Neural progenitor cell (in vitro differentiated cells): ENCODE results near the gene GATD1. TPM values are rescaled to one million over a fixed set of nuclear protein-coding genes. Genes with fewer than 3 reads are reported as not detected.

Experiments used
- DNase-seq: peaks from one replicate; pipeline ENCODE4 v3.0.0-alpha.2; 2016; ENCODE audit warnings: low spot score
- H2AFZ ChIP-seq: fragments of 200-600 bp; sonication (generic); replicated peaks from 2 replicates; pipeline ENCODE4 v1.6.1; 2016; ENCODE audit warnings: antibody characterized with exemption
- H3F3A ChIP-seq: fragments of 200-600 bp; sonication (generic); 2 replicates; pipeline ENCODE4 v1.6.1; 2016; ENCODE audit warnings: antibody characterized with exemption, low read depth
- H3K27ac ChIP-seq: fragments of 200-600 bp; sonication (generic); 2 replicates; pipeline ENCODE4 v1.5.1; 2016; ENCODE audit warnings: mild to moderate bottlenecking
- H3K27me3 ChIP-seq: fragments of 200-600 bp; sonication (generic); 2 replicates; pipeline ENCODE4 v1.6.1; 2016; ENCODE audit warnings: mild to moderate bottlenecking, moderate library complexity
- H3K36me3 ChIP-seq: fragments of 200-600 bp; sonication (generic); 2 replicates; pipeline ENCODE4 v1.5.1; 2016
- H3K4me1 ChIP-seq: fragments of 200-600 bp; sonication (generic); 2 replicates; pipeline ENCODE4 v1.6.1; 2016; ENCODE audit warnings: mixed run types
- H3K4me2 ChIP-seq: fragments of 200-600 bp; sonication (generic); 2 replicates; pipeline ENCODE4 v1.6.1; 2016
- H3K4me3 ChIP-seq: fragments of 200-600 bp; sonication (generic); 2 replicates; pipeline ENCODE4 v1.5.1; 2016
- H3K79me2 ChIP-seq: fragments of 200-600 bp; sonication (generic); 2 replicates; pipeline ENCODE4 v1.6.1; 2016; ENCODE audit warnings: low read depth
- H3K9ac ChIP-seq: fragments of 200-600 bp; sonication (generic); 2 replicates; pipeline ENCODE4 v1.6.1; 2016
- H3K9me3 ChIP-seq: fragments of 200-600 bp; sonication (generic); 2 replicates; pipeline ENCODE4 v1.5.1; 2016; ENCODE audit warnings: low read depth
- H4K20me1 ChIP-seq: fragments of 200-600 bp; sonication (generic); 2 replicates; pipeline ENCODE4 v1.6.1; 2016; ENCODE audit warnings: low read depth
- H3K27ac Mint-ChIP-seq: 3 replicates; pipeline ENCODE4 v1.8.0; 2021; ENCODE audit warnings: mixed read lengths
- H3K27me3 Mint-ChIP-seq: 2 replicates; pipeline ENCODE4 v1.8.0; 2022; ENCODE audit warnings: low read depth, mild to moderate bottlenecking, inconsistent platforms, moderate library complexity, mixed read lengths; ENCODE audit not compliant: insufficient read depth
- H3K36me3 Mint-ChIP-seq: 3 replicates; pipeline ENCODE4 v1.8.0; 2021; ENCODE audit warnings: mixed read lengths
- H3K4me1 Mint-ChIP-seq: 3 replicates; pipeline ENCODE4 v1.8.0; 2021; ENCODE audit warnings: mixed read lengths
- H3K4me3 Mint-ChIP-seq: 3 replicates; pipeline ENCODE4 v1.8.0; 2021; ENCODE audit warnings: mild to moderate bottlenecking, moderate library complexity, mixed read lengths
- H3K9me3 Mint-ChIP-seq: 3 replicates; pipeline ENCODE4 v1.8.0; 2020; ENCODE audit warnings: mixed read lengths
- CTCF ChIP-seq: fragments of 200-600 bp; sonication (generic); IDR thresholded peaks from 2 replicates; pipeline ENCODE4 v1.5.1; 2017; ENCODE audit warnings: antibody characterized with exemption, mild to moderate bottlenecking
- EZH2 ChIP-seq: fragments of 200-600 bp; sonication (generic); IDR thresholded peaks from 2 replicates; pipeline ENCODE4 v1.6.1; 2017; ENCODE audit warnings: antibody characterized with exemption, mild to moderate bottlenecking, moderate library complexity
- EZH2phosphoT487 ChIP-seq: fragments of 200-600 bp; sonication (generic); IDR thresholded peaks from 2 replicates; pipeline ENCODE4 v1.6.1; 2017; ENCODE audit warnings: antibody characterized with exemption
- total RNA-seq: library from RNA; depleted of rRNA; stranded (reverse); fragments of >200 nt; gene quantifications from 2 replicates; pipeline ENCODE4 v1.2.3, GENCODE V29; 2015; ENCODE audit warnings: low replicate concordance

Gene GATD1
- total RNA-seq, 1 donor from 2014 or later: 24.1 TPM

GRCh38 chr11:792873-793272 lies 15.6 kb upstream of the GATD1 start:
- Mint-ChIP-seq H3K4me3 (no peak overlapping the region), H3K27me3 (peaks cover 7% of the 10 kb centered on the region), H3K36me3 (peaks cover 2% of the 10 kb centered on the region), H3K27ac (no peak overlapping the region), H3K9me3 (no peaks in the 10 kb centered on the region), H3K4me1 (peaks cover 20% of the 10 kb centered on the region)
- Histone ChIP-seq H3K4me2 (no peak overlapping the region), H3K27ac (no peak overlapping the region), H3K36me3 (no peaks in the 10 kb centered on the region), H3F3A (peaks cover 26% of the 10 kb centered on the region), H3K9me3 (no peaks in the 10 kb centered on the region), H3K79me2 (peaks cover 14% of the 10 kb centered on the region), H3K4me3 (no peak overlapping the region), H3K4me1 (peaks cover 33% of the 10 kb centered on the region), H2AFZ (no peak overlapping the region), H4K20me1 (peaks cover 41% of the 10 kb centered on the region), H3K9ac (no peak overlapping the region), H3K27me3 (no peaks in the 10 kb centered on the region)
- DNase-seq: no peak
- no peak for TF ChIP-seq EZH2
- TF ChIP-seq CTCF: no peak
- no peak for TF ChIP-seq EZH2phosphoT487

- DNase-seq: no peak
- no peak overlapping the region for H2AFZ ChIP-seq
- H3K4me3 ChIP-seq: no peak overlapping the region
- Mint-ChIP-seq H3K4me3 (no peak overlapping the region), H3K27me3 (peaks cover 7% of the 10 kb centered on the region), H3K4me1 (peaks cover 20% of the 10 kb centered on the region), H3K27ac (no peak overlapping the region), H3K36me3 (peaks cover 2% of the 10 kb centered on the region), H3K9me3 (no peaks in the 10 kb centered on the region)
- peaks cover 26% of the 10 kb centered on the region for H3F3A ChIP-seq
- H3K4me1 ChIP-seq: peaks cover 33% of the 10 kb centered on the region
- H4K20me1 ChIP-seq: peaks cover 44% of the 10 kb centered on the region
- TF ChIP-seq EZH2phosphoT487: no peak
- TF ChIP-seq CTCF: no peak
- peaks cover 14% of the 10 kb centered on the region for H3K79me2 ChIP-seq
- no peak overlapping the region for H3K27ac ChIP-seq
- no peaks in the 10 kb centered on the region for H3K36me3 ChIP-seq
- H3K9ac ChIP-seq: no peak overlapping the region
- H3K27me3 ChIP-seq: no peaks in the 10 kb centered on the region
- H3K9me3 ChIP-seq: no peaks in the 10 kb centered on the region
- H3K4me2 ChIP-seq: no peak overlapping the region
Measured at GRCh38 chr11:792535-792821, 15.2 kb upstream of the GATD1 start.

GRCh38 chr11:791658-792534 lies 14.6 kb upstream of the GATD1 start:
- no peaks in the 10 kb centered on the region for H3K9me3 Mint-ChIP-seq
- Histone ChIP-seq H3K9me3 (no peaks in the 10 kb centered on the region), H2AFZ (no peak overlapping the region), H4K20me1 (peaks cover 48% of the 10 kb centered on the region), H3K4me3 (no peak overlapping the region), H3K27me3 (no peaks in the 10 kb centered on the region), H3K4me2 (no peak overlapping the region), H3K27ac (no peak overlapping the region), H3K4me1 (peaks cover 32% of the 10 kb centered on the region), H3K9ac (no peak overlapping the region), H3F3A (peaks cover 26% of the 10 kb centered on the region), H3K36me3 (no peaks in the 10 kb centered on the region), H3K79me2 (peaks cover 12% of the 10 kb centered on the region)
- H3K4me1 Mint-ChIP-seq: peaks cover 16% of the 10 kb centered on the region
- TF ChIP-seq EZH2: no peak
- TF ChIP-seq EZH2phosphoT487: no peak
- TF ChIP-seq CTCF: no peak
- peaks cover 6% of the 10 kb centered on the region for H3K27me3 Mint-ChIP-seq
- no peak overlapping the region for H3K27ac Mint-ChIP-seq
- DNase-seq: no peak
- H3K36me3 Mint-ChIP-seq: peaks cover 2% of the 10 kb centered on the region
- H3K4me3 Mint-ChIP-seq: no peak overlapping the region
